ENCODE data around the gene TMEM101.
"Not testable (repeated sequence)": the region's sequence is repeated elsewhere in the genome, so short reads cannot be mapped to it uniquely, and the experiment has no call there.

The TMEM101 gene

DNA sequence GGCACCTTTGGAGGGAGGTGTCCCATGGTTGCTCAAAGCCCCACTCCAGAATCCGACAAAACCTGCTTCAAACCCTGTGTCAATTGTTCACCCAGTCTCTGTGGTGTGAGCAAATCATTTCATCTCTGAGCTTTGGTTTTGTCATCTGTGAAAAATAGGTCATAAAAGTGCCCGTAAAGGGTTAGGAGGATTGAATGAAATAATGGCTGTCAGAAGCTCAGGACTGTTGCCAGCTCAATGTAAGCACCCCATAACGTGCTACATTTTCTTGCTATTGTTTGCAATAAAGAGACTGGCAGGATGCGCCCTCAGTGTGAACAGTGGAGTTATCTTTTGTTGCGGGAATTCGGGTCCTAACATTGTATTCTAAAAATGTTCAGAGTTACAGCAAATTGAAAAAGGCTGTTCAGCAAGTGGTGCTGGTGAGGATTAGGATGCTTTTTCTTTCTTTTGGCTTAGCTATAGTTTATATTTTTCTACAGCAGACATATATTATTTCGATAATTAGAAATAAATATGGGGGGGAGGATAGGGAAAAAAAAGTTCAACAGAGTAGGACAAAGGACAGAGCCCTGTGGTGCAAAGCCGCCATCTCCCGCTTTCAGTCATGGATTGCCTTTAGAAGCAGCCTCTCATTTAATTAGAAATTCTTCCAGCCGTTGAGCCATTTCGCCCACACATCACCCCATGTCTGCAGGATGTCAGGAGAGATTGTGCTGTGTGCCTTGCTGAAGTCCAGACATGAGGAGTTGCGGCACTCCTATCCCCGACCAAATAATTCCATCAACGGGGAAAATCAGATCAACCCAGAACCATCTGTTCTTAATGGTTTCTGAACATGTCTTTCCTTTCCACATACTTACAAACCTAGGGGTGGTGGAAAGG is 40.1 kb downstream of the TMEM101 start:
- no peak for DNase-seq (ENCODE audit: low read depth)

DNA sequence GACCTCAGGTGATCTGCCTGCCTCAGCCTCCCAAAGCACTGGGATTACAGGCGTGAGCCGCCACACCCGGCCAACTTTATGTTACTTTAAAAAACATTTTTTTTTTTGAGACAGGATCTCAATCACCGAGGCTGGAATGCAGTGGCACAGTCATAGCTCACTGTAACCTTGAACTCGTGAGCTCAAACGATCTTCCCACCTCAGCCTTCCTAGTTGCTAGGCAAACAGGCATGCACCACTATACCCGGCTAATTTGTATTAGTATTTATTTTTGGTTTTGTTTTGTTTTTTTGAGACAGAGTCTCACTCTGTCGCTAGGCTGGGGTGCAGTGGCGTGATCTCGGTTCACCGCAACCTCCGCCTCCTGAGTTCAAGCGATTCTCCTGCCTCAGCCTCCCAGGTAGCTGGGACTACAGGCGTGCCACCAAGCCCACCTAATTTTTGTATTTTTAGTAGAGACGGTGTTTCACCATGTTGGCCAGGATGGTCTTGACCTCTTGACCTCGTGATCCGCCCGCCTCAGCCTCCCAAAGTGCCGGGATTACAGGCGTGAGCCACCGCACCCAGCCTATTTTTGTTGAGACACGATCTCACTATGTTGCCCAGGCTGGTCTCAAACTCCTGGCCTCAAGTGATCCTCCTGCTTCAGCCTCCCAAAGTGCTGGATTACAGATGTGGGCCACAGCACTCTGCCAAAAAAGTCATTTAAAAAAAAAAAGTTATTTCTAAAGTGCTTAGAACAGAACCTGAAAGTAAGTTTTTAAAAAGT is 42.1 kb downstream of the TMEM101 start:
- not testable (repeated sequence) for DNase-seq (ENCODE audit: low read depth)

DNA sequence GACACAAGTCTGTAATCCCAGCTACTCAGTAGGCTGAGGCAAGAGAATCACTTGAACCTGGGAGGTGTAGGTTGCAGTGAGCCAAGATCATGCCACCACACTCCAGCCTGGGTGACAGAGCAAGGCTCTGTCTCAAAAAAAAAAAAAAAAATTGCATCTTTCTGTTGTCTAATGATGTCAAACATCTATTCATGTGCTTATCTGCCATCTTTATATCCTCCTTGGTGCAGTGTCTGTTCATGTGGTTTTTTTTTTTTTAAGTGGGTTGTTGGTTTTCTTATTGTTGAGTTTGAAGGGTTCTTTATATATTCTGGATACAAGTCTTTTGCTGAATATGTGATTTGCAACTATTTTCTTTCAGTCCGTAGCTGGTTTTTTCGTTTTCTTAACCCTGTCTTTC is 43.3 kb downstream of the TMEM101 start:
- DNase-seq (ENCODE audit: low read depth): not testable (repeated sequence)

DNA sequence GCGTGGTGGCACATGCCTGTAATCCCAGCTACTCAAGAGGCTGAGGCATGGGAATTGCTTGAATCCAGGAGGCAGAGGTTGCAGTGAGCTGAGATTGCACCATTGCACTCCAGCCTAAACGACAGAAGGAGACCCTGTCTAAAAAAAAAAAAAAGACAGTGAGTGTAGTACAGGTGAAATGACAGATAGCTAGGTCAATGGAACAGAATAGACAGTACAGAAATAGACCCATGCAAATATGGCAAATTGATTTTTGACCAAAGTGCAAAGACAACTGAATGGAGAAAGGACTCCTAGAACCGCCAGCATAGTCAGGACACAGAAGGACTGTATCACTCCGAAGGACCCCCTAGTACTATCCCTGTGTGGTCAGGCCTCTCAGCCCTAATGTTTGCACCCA is 44.4 kb downstream of the TMEM101 start:
- DNase-seq (ENCODE audit: low read depth): no peak

DNA sequence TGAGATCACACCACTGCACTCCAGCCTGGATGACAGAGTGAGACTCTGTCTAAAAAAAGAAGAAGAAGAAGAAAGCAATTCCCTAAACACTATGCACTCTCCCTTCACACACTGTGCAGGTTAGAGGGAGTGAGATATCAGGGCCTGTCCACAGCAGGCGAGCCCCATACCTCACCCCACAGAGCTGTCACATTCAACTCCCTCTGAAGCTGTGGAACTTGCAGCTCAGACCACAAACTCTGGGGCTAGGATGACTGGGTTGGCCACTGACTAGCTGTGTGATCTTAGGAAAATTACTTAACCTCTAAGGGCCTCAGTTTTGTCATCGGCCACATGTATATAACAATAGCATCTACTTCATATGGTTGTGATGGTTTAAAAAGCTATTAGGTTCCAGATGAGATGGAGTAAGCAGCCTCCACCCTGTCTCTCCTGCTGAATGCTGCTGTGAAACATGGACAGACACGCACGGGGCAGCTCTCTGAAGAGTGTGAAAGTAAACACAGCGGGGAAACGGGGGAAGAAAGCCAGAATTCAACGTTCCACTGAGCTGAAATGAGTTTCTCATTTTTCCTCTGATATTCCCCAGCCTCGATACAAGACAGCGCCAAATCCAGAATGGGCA is 47.4 kb downstream of the TMEM101 start:
- DNase-seq (ENCODE audit: low read depth): no peak

DNA sequence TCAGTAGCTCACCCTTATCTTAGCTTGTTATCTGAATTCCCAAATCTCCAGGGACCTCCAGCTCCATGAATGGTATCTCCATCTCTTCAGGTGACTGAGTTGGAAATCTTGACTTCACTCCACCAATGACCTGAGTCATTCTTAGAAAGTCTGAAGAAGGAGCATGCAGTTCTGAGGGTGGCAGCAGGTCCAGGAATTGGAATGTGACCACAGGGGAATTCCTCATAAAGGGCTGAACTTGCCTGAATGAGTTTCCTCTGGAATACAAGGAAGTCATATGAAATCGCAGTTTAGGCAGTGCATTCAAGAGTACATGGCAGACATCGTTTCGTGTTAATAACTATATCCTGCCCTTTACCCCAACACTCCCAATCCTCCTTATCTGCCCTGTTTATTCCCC is 48.5 kb downstream of the TMEM101 start:
- no peak for DNase-seq (ENCODE audit: low read depth)

DNA sequence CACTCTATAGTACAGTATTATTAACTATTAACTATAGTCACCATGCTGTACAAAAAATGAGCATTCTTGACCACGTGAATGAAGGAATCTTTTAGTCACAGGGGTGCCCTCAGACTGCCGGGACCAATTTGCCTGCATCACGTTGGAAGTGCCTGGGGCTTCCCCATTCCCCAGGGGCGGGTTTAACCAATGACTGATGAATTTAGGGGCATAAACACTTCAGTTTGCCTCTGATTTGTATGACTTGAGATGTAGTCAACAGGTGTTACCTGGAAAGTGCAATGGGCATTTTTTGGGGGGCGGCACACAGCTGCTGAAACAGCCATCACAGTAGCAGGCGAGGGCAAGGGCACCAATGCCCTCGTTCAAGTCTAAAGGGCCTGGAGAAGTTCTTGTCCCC is 52.3 kb downstream of the TMEM101 start:
- no peak for DNase-seq (ENCODE audit: low read depth)

DNA sequence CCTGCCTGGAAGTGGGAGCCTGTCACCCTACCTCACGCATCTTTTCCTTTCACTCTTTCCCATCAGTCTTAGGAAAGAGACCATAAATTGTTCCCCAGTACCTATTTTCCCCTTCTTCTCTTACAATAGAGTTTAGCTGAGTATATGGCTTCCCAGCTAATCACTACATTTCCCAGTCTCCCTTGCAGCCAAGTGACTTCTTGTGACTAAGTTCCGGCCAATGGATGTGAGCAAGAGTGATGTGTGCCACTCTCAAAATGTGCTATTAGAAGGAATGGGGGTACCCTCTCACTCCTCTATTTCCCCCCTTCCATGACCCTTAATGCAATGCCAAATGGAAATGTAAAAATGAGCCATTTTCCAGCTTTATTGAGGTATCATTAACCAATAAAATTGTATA is 52.8 kb downstream of the TMEM101 start:
- DNase-seq (ENCODE audit: low read depth): no peak

DNA sequence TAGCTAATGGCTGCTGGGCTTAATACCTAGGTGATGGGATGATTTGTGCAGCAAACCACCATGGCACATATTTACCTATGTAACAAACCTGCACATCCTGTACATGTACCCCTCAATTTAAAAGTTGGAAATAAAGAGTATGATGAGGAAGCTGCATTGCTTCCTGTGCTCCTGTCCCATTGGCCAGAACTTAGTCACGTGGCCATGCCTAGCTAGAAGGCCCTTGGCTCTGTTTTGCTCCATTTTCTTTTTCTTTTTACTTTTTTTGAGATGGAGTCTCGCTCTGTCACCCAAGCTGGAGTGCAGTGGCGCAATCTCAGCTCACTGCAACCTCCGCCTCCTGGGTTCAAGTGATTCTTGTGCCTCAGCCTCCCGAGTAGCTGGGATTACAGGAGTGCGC is 53.5 kb downstream of the TMEM101 start:
- DNase-seq (ENCODE audit: low read depth): not testable (repeated sequence)

Measured in T follicular helper cell (primary cell).